Esophagus squamous epithelium (tissue), 5 donors: ENCODE results near the gene SNED1. TPM values are rescaled to one million over a fixed set of nuclear protein-coding genes. Genes with fewer than 3 reads are reported as not detected.

Source experiments
- DNase-seq: peaks from one replicate; lab custom pipeline; 2025; lab: John Stamatoyannopoulos, UW
- H3K27ac ChIP-seq, 4 donors: fragments of 200-600 bp; sonication (generic); one replicate each; pipeline ENCODE4 v1.5.1; 2016 to 2019; ENCODE audit warnings: mild to moderate bottlenecking in 1 of 4
- H3K27me3 ChIP-seq, 4 donors: fragments of 200-600 bp; sonication (generic); 1 replicate in 3 of 4; 2 replicates in 1 of 4; pipeline versions ENCODE4 v1.5.1 to v1.6.0; 2017 to 2021; ENCODE audit warnings: antibody characterized with exemption in 1 of 4
- H3K36me3 ChIP-seq, 3 donors: fragments of 200-600 bp; sonication (generic); one replicate each; pipeline ENCODE4 v1.5.1; 2016 to 2019
- H3K4me1 ChIP-seq, 3 donors: fragments of 200-600 bp; sonication (generic); one replicate each; pipeline ENCODE4 v1.5.1; 2017 to 2019
- H3K4me3 ChIP-seq, 4 donors: fragments of 200-600 bp; sonication (generic); 1 replicate in 3 of 4; 2 replicates in 1 of 4; pipeline ENCODE4 v1.5.1; 2016 to 2019; ENCODE audit warnings: mild to moderate bottlenecking in 2 of 4, moderate library complexity in 1 of 4
- H3K9me3 ChIP-seq, 3 donors: fragments of 200-600 bp; sonication (generic); one replicate each; pipeline ENCODE4 v1.5.1; 2016 to 2019
- CTCF ChIP-seq, 6 experiments: fragments of 450-650 bp in 4 of 6; fragments of 200-600 bp in 2 of 6; sonication (generic) in 2 of 6; IDR thresholded peaks; one replicate each; pipeline ENCODE4 v1.5.1; 2016 to 2019; ENCODE audit warnings: antibody characterized with exemption in 6 of 6, mild to moderate bottlenecking in 4 of 6, moderate library complexity in 4 of 6
- POLR2A ChIP-seq, 4 donors: fragments of 450-650 bp; IDR thresholded peaks; one replicate each; pipeline ENCODE4 v1.6.1; 2017; ENCODE audit warnings: antibody characterized with exemption in 4 of 4, mild to moderate bottlenecking in 4 of 4, moderate library complexity in 3 of 4
- WGBS, 2 donors: methylation state at CpG; one replicate each; pipeline ENCODE4 v1.1.5; 2018; 5-methylcytosine and 5-hydroxymethylcytosine counted together
- intact Hi-C: fragments of 100-400 bp; cut with DNase I; formaldehyde crosslinking; loops from one replicate; pipeline ENCODE4 v1.15.0; 2022
- total RNA-seq, 4 donors: library from RNA; depleted of rRNA; stranded (reverse); fragments of >200 nt; gene quantifications; one replicate each; pipeline ENCODE4 v1.1.0, GENCODE V29; 2016
- donor health status: DM: yes; HTN: yes; CAD: no.

SNED1 gene
- total RNA-seq, 4 donors from 2014 or later = 3.3 to 13.9 (median 4.8) TPM

GRCh38 chr2:241020201-241020600 is 21.8 kb downstream of the SNED1 start:
- H3K4me1 ChIP-seq = no peaks in the 10 kb centered on the region
- H3K4me3 ChIP-seq = no peak overlapping the region
- H3K9me3 ChIP-seq = peaks cover 0 to 4% (median under 1%) of the 10 kb centered on the region in 3 donors
- no peaks in the 10 kb centered on the region for H3K27me3 ChIP-seq
- no peak overlapping the region for H3K27ac ChIP-seq
- no peak for TF ChIP-seq POLR2A (IDR thresholded peaks at IDR 0.05)
- TF ChIP-seq CTCF (IDR thresholded peaks at IDR 0.05) = no peak
- intact Hi-C loops = no loop called here
- H3K36me3 ChIP-seq = peaks cover 0 to 12% (median 0%) of the 10 kb centered on the region in 3 donors
- DNase-seq = no peak
- WGBS, 2 donors = 86 to 97% methylated on average over 4 to 6 of the region's 10 CpGs

GRCh38 chr2:241020629-241021190 is 22.3 kb downstream of the SNED1 start:
- Histone ChIP-seq H3K36me3 (peaks cover 0 to 12% (median 0%) of the 10 kb centered on the region in 3 donors), H3K4me3 (no peak overlapping the region), H3K4me1 (no peaks in the 10 kb centered on the region), H3K27me3 (no peaks in the 10 kb centered on the region), H3K9me3 (peaks cover 0 to 9% (median 5%) of the 10 kb centered on the region in 3 donors), H3K27ac (no peak overlapping the region)
- intact Hi-C loops = no loop called here
- WGBS, 2 donors = 82 to 93% methylated on average over 5 to 6 of the region's 8 CpGs
- no peak for DNase-seq
- TF ChIP-seq CTCF (IDR thresholded peaks at IDR 0.05) = no peak
- TF ChIP-seq POLR2A (IDR thresholded peaks at IDR 0.05) = no peak

GRCh38 chr2:241025639-241026038 is 27.2 kb downstream of the SNED1 start:
- DNase-seq = no peak
- Histone ChIP-seq H3K9me3 (peaks cover 0 to 16% (median 10%) of the 10 kb centered on the region in 3 donors), H3K36me3 (peaks cover 0 to 2% (median 0%) of the 10 kb centered on the region in 3 donors), H3K27ac (no peak overlapping the region), H3K4me3 (no peak overlapping the region), H3K4me1 (no peaks in the 10 kb centered on the region), H3K27me3 (no peaks in the 10 kb centered on the region)
- intact Hi-C loops = no loop called here
- 39 to 67% methylated on average over 1 of the region's 1 CpG for WGBS, 2 donors
- no peak for TF ChIP-seq POLR2A (IDR thresholded peaks at IDR 0.05)
- TF ChIP-seq CTCF (IDR thresholded peaks at IDR 0.05) = no peak

- Histone ChIP-seq H3K4me1 (no peaks in the 10 kb centered on the region), H3K4me3 (no peak overlapping the region), H3K27me3 (no peaks in the 10 kb centered on the region), H3K27ac (no peak overlapping the region), H3K9me3 (peaks cover 0 to 16% (median 10%) of the 10 kb centered on the region in 3 donors), H3K36me3 (peaks cover 0 to 29% (median 3%) of the 10 kb centered on the region in 3 donors)
- TF ChIP-seq POLR2A (IDR thresholded peaks at IDR 0.05) (no peak), CTCF (IDR thresholded peaks at IDR 0.05) (no peak)
- WGBS, 2 donors = 85 to 94% methylated on average over 4 to 6 of the region's 17 CpGs
- no peak for DNase-seq
- intact Hi-C loops = no loop called here
These were observed 31.3 kb downstream of the SNED1 start for GRCh38 chr2:241029599-241030332.

GRCh38 chr2:241030333-241030680 is 31.9 kb downstream of the SNED1 start:
- intact Hi-C loops = no loop called here
- peaks cover 0 to 11% (median 9%) of the 10 kb centered on the region in 3 donors for H3K9me3 ChIP-seq
- peaks cover 0 to 3% (median 0%) of the 10 kb centered on the region in 3 donors for H3K4me1 ChIP-seq
- TF ChIP-seq POLR2A (IDR thresholded peaks at IDR 0.05) (no peak), CTCF (IDR thresholded peaks at IDR 0.05) (no peak)
- no peak overlapping the region for H3K4me3 ChIP-seq
- no peak for DNase-seq
- H3K36me3 ChIP-seq = peaks cover 0 to 29% (median 3%) of the 10 kb centered on the region in 3 donors
- WGBS, 2 donors = 100% methylated on average over 2 of the region's 15 CpGs; no CpG with 5 or more reads in 1 of the 2 donors
- no peak overlapping the region for H3K27ac ChIP-seq
- peaks cover 0 to 3% (median 0%) of the 10 kb centered on the region in 4 donors for H3K27me3 ChIP-seq
